Astrocyte (in vitro differentiated cells and primary cell): ENCODE results near the gene CBY3. TPM values are rescaled to one million over a fixed set of nuclear protein-coding genes. Genes with fewer than 3 reads are reported as not detected.

ENCODE experiments used
- DNase-seq: peaks from one replicate; pipeline ENCODE4 v3.0.0-alpha.2; 2010; ENCODE audit warnings: low read depth
- FAIRE-seq: peaks from 2 replicates; lab custom pipeline; 2011; peaks lifted over from hg19 to GRCh38; lab: Jason Lieb, UNC
- H2AFZ ChIP-seq: 2 replicates; pipeline ENCODE4 v1.6.0; 2012; ENCODE audit warnings: low read depth, low read length, inconsistent platforms
- H3K27ac ChIP-seq: 2 replicates; pipeline ENCODE4 v1.5.1; 2011; ENCODE audit warnings: low read depth, low read length, inconsistent platforms
- H3K27me3 ChIP-seq: 2 replicates; pipeline ENCODE4 v1.6.0; 2011; ENCODE audit warnings: low read length, inconsistent platforms; ENCODE audit not compliant: insufficient read depth
- H3K36me3 ChIP-seq: 2 replicates; pipeline ENCODE4 v1.5.1; 2011; ENCODE audit warnings: low read length, inconsistent platforms; ENCODE audit not compliant: insufficient read depth
- H3K4me1 ChIP-seq: 2 replicates; pipeline ENCODE4 v1.5.1; 2011; ENCODE audit warnings: low read length, inconsistent platforms; ENCODE audit not compliant: insufficient read depth
- H3K4me2 ChIP-seq: 2 replicates; pipeline ENCODE4 v1.6.0; 2012; ENCODE audit warnings: low read length, inconsistent platforms
- H3K4me3 ChIP-seq: 2 replicates; pipeline ENCODE4 v1.5.1; 2011; ENCODE audit warnings: low read depth, mild to moderate bottlenecking, low read length, inconsistent platforms; ENCODE audit not compliant: insufficient read depth
- H3K79me2 ChIP-seq: 2 replicates; pipeline ENCODE4 v1.6.0; 2012; ENCODE audit warnings: mild to moderate bottlenecking, low read length, inconsistent platforms; ENCODE audit not compliant: insufficient read depth
- H3K9ac ChIP-seq: 2 replicates; pipeline ENCODE4 v1.6.0; 2012; ENCODE audit warnings: mild to moderate bottlenecking, low read length, inconsistent platforms
- H3K9me3 ChIP-seq: 2 replicates; pipeline ENCODE4 v1.5.1; 2012; ENCODE audit warnings: low read depth, mild to moderate bottlenecking, low read length, inconsistent platforms; ENCODE audit not compliant: insufficient read depth
- H4K20me1 ChIP-seq: 2 replicates; pipeline ENCODE4 v1.6.0; 2012; ENCODE audit warnings: low read length, inconsistent platforms; ENCODE audit not compliant: insufficient read depth
- H3K27ac Mint-ChIP-seq: one replicate; pipeline ENCODE4 v1.8.0; 2021; ENCODE audit warnings: mild to moderate bottlenecking, mixed read lengths; ENCODE audit not compliant: unreplicated experiment
- H3K27me3 Mint-ChIP-seq: one replicate; pipeline ENCODE4 v1.8.0; 2021; ENCODE audit warnings: low read depth, mixed read lengths; ENCODE audit not compliant: unreplicated experiment
- H3K36me3 Mint-ChIP-seq: one replicate; pipeline ENCODE4 v1.8.0; 2021; ENCODE audit warnings: low read depth, mixed read lengths; ENCODE audit not compliant: unreplicated experiment
- H3K4me1 Mint-ChIP-seq: one replicate; pipeline ENCODE4 v1.8.0; 2021; ENCODE audit warnings: low read depth, mixed read lengths; ENCODE audit not compliant: unreplicated experiment
- H3K4me3 Mint-ChIP-seq: one replicate; pipeline ENCODE4 v1.8.0; 2021; ENCODE audit warnings: mild to moderate bottlenecking, moderate library complexity, mixed read lengths; ENCODE audit not compliant: unreplicated experiment
- H3K9me3 Mint-ChIP-seq: one replicate; pipeline ENCODE4 v1.8.0; 2021; ENCODE audit warnings: mild to moderate bottlenecking, mixed read lengths; ENCODE audit not compliant: unreplicated experiment
- EZH2 ChIP-seq: IDR thresholded peaks from 2 replicates; pipeline ENCODE4 v1.6.1; 2012; ENCODE audit warnings: mild to moderate bottlenecking, low read length, inconsistent platforms; ENCODE audit not compliant: insufficient read depth
- total RNA-seq: library from RNA; stranded (reverse); gene quantifications from 2 replicates; pipeline ENCODE4 v1.2.1, GENCODE V29; 2021
- TF ChIP-seq, protein P1 (sequence below): IDR thresholded peaks from 2 replicates; pipeline ENCODE4 v1.5.1; 2011; ENCODE audit warnings: low read depth, mild to moderate bottlenecking, inconsistent platforms, low read length, moderate library complexity; ENCODE audit not compliant: insufficient read depth

CBY3 gene
- total RNA-seq, 1 donor from 2014 or later, result not detected

DNA sequence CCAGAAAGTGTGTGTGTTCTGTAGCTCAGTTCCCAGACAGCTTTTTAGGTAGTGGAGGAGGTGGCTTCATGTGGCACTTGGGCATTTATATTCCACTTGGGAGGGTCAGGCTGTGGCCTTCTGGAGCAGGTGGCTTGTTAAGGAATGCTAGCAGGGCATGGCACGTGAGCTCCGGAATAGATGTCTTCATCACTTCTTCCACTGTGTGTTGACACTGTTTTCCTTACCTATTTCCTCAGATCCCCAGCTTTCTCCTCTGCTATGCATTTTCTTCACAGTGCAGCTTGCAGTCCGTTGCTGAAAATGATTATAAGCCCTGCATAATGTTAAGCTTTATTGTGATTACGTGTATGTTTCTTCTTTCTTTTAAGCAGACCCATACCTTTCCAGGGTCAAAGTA is 48.5 kb upstream of the CBY3 start:
- peaks cover 52% of the 10 kb centered on the region for H3K36me3 ChIP-seq

DNA sequence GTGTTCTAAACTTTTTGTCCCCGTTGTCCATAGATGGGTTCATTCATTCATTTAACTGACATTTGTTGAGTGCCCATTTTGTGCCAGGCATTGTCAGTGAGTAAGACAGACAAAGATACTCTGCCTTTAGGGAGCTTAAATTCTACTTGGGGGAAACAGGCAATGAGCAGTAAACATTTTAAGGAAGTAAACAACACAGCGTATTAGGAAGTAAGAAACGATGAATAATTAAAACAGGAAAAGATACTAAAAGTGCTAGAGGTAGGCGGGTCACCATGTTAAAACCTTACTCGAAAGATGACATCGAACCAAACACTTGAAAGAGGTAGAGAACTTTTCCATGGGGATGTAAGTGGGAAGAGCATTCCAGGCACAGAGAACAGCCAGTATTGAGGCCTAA is 46.3 kb upstream of the CBY3 start:
- H3K4me1 Mint-ChIP-seq, result peaks cover 6% of the 10 kb centered on the region
- H3K9ac ChIP-seq, result no peak overlapping the region
- H3K4me3 Mint-ChIP-seq, result peak overlapping the region; percentile 9
- peaks cover 50% of the 10 kb centered on the region for H4K20me1 ChIP-seq
- no peak for FAIRE-seq
- peaks cover 74% of the 10 kb centered on the region for H3K36me3 ChIP-seq
- TF ChIP-seq EZH2, result no peak
- TF ChIP-seq, protein P1, sequence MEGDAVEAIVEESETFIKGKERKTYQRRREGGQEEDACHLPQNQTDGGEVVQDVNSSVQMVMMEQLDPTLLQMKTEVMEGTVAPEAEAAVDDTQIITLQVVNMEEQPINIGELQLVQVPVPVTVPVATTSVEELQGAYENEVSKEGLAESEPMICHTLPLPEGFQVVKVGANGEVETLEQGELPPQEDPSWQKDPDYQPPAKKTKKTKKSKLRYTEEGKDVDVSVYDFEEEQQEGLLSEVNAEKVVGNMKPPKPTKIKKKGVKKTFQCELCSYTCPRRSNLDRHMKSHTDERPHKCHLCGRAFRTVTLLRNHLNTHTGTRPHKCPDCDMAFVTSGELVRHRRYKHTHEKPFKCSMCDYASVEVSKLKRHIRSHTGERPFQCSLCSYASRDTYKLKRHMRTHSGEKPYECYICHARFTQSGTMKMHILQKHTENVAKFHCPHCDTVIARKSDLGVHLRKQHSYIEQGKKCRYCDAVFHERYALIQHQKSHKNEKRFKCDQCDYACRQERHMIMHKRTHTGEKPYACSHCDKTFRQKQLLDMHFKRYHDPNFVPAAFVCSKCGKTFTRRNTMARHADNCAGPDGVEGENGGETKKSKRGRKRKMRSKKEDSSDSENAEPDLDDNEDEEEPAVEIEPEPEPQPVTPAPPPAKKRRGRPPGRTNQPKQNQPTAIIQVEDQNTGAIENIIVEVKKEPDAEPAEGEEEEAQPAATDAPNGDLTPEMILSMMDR, result no peak
- H3K4me2 ChIP-seq, result no peak overlapping the region
- peaks cover 16% of the 10 kb centered on the region for H3K36me3 Mint-ChIP-seq
- no peaks in the 10 kb centered on the region for H3K27me3 Mint-ChIP-seq
- H3K4me1 ChIP-seq, result no peaks in the 10 kb centered on the region
- H3K9me3 Mint-ChIP-seq, result no peaks in the 10 kb centered on the region
- H3K4me3 ChIP-seq, result no peak overlapping the region
- H3K9me3 ChIP-seq, result no peaks in the 10 kb centered on the region
- no peak overlapping the region for H2AFZ ChIP-seq
- H3K27ac Mint-ChIP-seq, result no peak overlapping the region
- H3K79me2 ChIP-seq, result peaks cover 18% of the 10 kb centered on the region
- H3K27me3 ChIP-seq, result no peaks in the 10 kb centered on the region
- no peak overlapping the region for H3K27ac ChIP-seq
- DNase-seq, result no peak

More for the DNA sequence above, 48.5 kb upstream of the CBY3 start:
- Histone ChIP-seq H3K9ac (no peak overlapping the region), H2AFZ (no peak overlapping the region), H3K4me3 (no peak overlapping the region), H4K20me1 (peaks cover 39% of the 10 kb centered on the region), H3K27ac (no peak overlapping the region), H3K9me3 (no peaks in the 10 kb centered on the region), H3K4me2 (no peak overlapping the region), H3K4me1 (peaks cover 4% of the 10 kb centered on the region), H3K27me3 (no peaks in the 10 kb centered on the region), H3K79me2 (peaks cover 23% of the 10 kb centered on the region)
- no peak overlapping the region for H3K4me3 Mint-ChIP-seq
- TF ChIP-seq, protein P1, result no peak
- TF ChIP-seq EZH2, result no peak
- peaks cover 8% of the 10 kb centered on the region for H3K4me1 Mint-ChIP-seq
- no peaks in the 10 kb centered on the region for H3K27me3 Mint-ChIP-seq
- FAIRE-seq (no peak), DNase-seq (no peak)
- peaks cover 7% of the 10 kb centered on the region for H3K36me3 Mint-ChIP-seq
- H3K27ac Mint-ChIP-seq, result no peak overlapping the region
- no peaks in the 10 kb centered on the region for H3K9me3 Mint-ChIP-seq

DNA sequence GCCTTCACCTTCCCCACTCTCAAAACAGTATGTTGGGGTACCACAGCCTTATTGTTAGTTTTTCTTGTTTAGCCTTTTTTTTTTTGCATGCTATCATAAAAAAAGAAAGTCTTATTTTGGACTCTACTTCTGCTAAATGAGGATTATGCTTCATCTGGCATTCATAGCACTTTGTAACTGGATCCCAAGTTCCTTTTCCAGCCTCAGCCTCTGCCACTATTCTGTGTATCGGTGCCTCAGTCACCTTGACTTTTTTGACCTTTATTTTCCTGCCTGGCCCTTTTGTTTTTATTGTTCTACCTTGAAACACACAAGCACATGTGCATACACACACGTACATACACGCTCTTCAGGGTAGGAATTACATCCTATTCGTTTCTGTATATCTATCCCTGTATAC is 43.3 kb upstream of the CBY3 start:
- H3K79me2 ChIP-seq, result peaks cover 39% of the 10 kb centered on the region
- peak overlapping the region; percentile 55 for H3K27ac Mint-ChIP-seq
- no peaks in the 10 kb centered on the region for H3K27me3 Mint-ChIP-seq
- no peak overlapping the region for H3K9ac ChIP-seq
- no peak for DNase-seq
- no peak for TF ChIP-seq EZH2
- TF ChIP-seq, protein P1, result no peak
- no peaks in the 10 kb centered on the region for H3K4me1 Mint-ChIP-seq
- no peaks in the 10 kb centered on the region for H3K9me3 Mint-ChIP-seq
- FAIRE-seq, result no peak
- peaks cover 71% of the 10 kb centered on the region for H4K20me1 ChIP-seq
- no peak overlapping the region for H2AFZ ChIP-seq
- no peak overlapping the region for H3K27ac ChIP-seq
- H3K4me2 ChIP-seq, result no peak overlapping the region
- H3K4me1 ChIP-seq, result no peaks in the 10 kb centered on the region
- peaks cover 85% of the 10 kb centered on the region for H3K36me3 ChIP-seq
- no peak overlapping the region for H3K4me3 ChIP-seq
- H3K36me3 Mint-ChIP-seq, result peaks cover 23% of the 10 kb centered on the region
- no peak overlapping the region for H3K4me3 Mint-ChIP-seq
- H3K9me3 ChIP-seq, result no peaks in the 10 kb centered on the region
- H3K27me3 ChIP-seq, result no peaks in the 10 kb centered on the region
